OCI-LY1 (cell line): ENCODE data around the gene GNG7.

Source experiments
- H2AFZ ChIP-seq: fragments of 200-600 bp; sonication (generic), shearing (Covaris generic); 2 replicates; pipeline ENCODE4 v1.6.0; 2014; ENCODE audit warnings: antibody characterized with exemption, mild to moderate bottlenecking, low read length
- H3F3A ChIP-seq: fragments of 200-600 bp; sonication (generic), shearing (Covaris generic); 2 replicates; pipeline ENCODE4 v1.6.0; 2014; ENCODE audit warnings: mild to moderate bottlenecking, antibody characterized with exemption, low read length, moderate library complexity; ENCODE audit not compliant: insufficient read depth
- H3K27ac ChIP-seq: fragments of 200-600 bp; sonication (generic); 2 replicates; pipeline ENCODE4 v1.5.1; 2014; ENCODE audit warnings: low read length, mixed run types, mild to moderate bottlenecking, low read depth; ENCODE audit not compliant: poor library complexity, severe bottlenecking
- H3K27me3 ChIP-seq: fragments of 200-600 bp; sonication (generic); 2 replicates; pipeline ENCODE4 v1.6.0; 2014; ENCODE audit warnings: antibody characterized with exemption, mild to moderate bottlenecking, low read length, moderate library complexity; ENCODE audit not compliant: insufficient read depth
- H3K36me3 ChIP-seq: fragments of 200-600 bp; sonication (generic); 2 replicates; pipeline ENCODE4 v1.6.1; 2014; ENCODE audit warnings: mild to moderate bottlenecking, antibody characterized with exemption, low read length, moderate library complexity, mixed read lengths; ENCODE audit not compliant: insufficient read depth
- H3K4me1 ChIP-seq: fragments of 200-600 bp; sonication (generic); 2 replicates; pipeline ENCODE4 v1.5.1; 2014; ENCODE audit warnings: mild to moderate bottlenecking, low read length, moderate library complexity; ENCODE audit not compliant: insufficient read depth, severe bottlenecking
- H3K4me2 ChIP-seq: fragments of 200-600 bp; sonication (generic), shearing (Covaris generic); 2 replicates; pipeline ENCODE4 v1.6.1; 2014; ENCODE audit warnings: low read length
- H3K4me3 ChIP-seq: fragments of 200-600 bp; sonication (generic); 2 replicates; pipeline ENCODE4 v1.5.1; 2014; ENCODE audit warnings: low read length, low read depth, mild to moderate bottlenecking, mixed read lengths; ENCODE audit not compliant: poor library complexity, severe bottlenecking
- H3K79me2 ChIP-seq: fragments of 200-600 bp; shearing (Covaris generic); 2 replicates; pipeline ENCODE4 v1.6.1; 2016; ENCODE audit warnings: mixed run types, low read length, mixed read lengths; ENCODE audit not compliant: insufficient read depth
- H3K9ac ChIP-seq: fragments of 200-600 bp; sonication (generic), shearing (Covaris generic); 2 replicates; pipeline ENCODE4 v1.6.1; 2014; ENCODE audit warnings: mild to moderate bottlenecking, low read length, mixed read lengths
- H3K9me2 ChIP-seq: fragments of 200-600 bp; sonication (generic), shearing (Covaris generic); 2 replicates; pipeline ENCODE4 v1.6.1; 2014; ENCODE audit warnings: low read depth, mild to moderate bottlenecking, low read length, mixed read lengths
- H3K9me3 ChIP-seq: fragments of 200-600 bp; shearing (Covaris generic); 2 replicates; pipeline ENCODE4 v1.6.1; 2014; ENCODE audit warnings: low read length, mixed read lengths
- H4K20me1 ChIP-seq: fragments of 200-600 bp; sonication (generic), shearing (Covaris generic); 2 replicates; pipeline ENCODE4 v1.6.0; 2016; ENCODE audit warnings: mild to moderate bottlenecking, low read length; ENCODE audit not compliant: insufficient read depth
- EZH2 ChIP-seq: fragments of 200-600 bp; sonication (generic), shearing (Covaris generic); IDR thresholded peaks from 2 replicates; pipeline ENCODE4 v1.8.0; 2017; ENCODE audit warnings: borderline replicate concordance, mixed run types, mild to moderate bottlenecking, antibody characterized with exemption, low read length, moderate library complexity, mixed read lengths
- TF ChIP-seq, protein P1 (sequence below): fragments of 200-600 bp; sonication (generic), shearing (Covaris generic); IDR thresholded peaks from 2 replicates; pipeline ENCODE4 v1.5.1; 2017; ENCODE audit warnings: mild to moderate bottlenecking, antibody characterized with exemption, low read length, moderate library complexity, mixed read lengths

Gene GNG7

DNA sequence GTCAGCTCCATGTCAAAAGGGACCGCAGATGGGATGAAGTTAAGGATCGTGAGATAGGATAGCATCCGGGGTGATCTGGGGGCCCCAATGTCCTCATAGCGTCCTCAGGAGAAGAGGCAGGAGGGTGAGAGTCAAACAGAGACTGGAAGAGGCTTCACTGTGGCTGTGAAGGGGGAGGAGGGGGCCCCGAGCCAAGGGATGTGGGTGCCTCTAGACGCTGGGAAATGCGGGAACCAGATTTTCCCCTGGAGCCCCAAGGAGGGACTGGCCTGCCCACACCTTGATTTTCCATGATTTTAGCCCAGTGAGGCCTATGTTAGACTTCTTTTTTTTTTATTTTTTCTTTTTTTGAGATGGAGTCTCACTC, 61.2 kb downstream of the GNG7 start:
- Histone ChIP-seq H3K27me3 (peaks cover 10% of the 10 kb centered on the region; the same call in 1 of the 2 replicates), H2AFZ (no peak overlapping the region), H3F3A (no peaks in the 10 kb centered on the region), H3K79me2 (no peaks in the 10 kb centered on the region), H3K36me3 (no peaks in the 10 kb centered on the region), H3K4me1 (peaks cover 12% of the 10 kb centered on the region), H3K4me2 (no peak overlapping the region), H3K9ac (no peak overlapping the region), H3K9me2 (no peaks in the 10 kb centered on the region), H3K27ac (no peak overlapping the region), H3K9me3 (no peaks in the 10 kb centered on the region), H3K4me3 (no peak overlapping the region), H4K20me1 (no peaks in the 10 kb centered on the region)
- TF ChIP-seq, protein P1, sequence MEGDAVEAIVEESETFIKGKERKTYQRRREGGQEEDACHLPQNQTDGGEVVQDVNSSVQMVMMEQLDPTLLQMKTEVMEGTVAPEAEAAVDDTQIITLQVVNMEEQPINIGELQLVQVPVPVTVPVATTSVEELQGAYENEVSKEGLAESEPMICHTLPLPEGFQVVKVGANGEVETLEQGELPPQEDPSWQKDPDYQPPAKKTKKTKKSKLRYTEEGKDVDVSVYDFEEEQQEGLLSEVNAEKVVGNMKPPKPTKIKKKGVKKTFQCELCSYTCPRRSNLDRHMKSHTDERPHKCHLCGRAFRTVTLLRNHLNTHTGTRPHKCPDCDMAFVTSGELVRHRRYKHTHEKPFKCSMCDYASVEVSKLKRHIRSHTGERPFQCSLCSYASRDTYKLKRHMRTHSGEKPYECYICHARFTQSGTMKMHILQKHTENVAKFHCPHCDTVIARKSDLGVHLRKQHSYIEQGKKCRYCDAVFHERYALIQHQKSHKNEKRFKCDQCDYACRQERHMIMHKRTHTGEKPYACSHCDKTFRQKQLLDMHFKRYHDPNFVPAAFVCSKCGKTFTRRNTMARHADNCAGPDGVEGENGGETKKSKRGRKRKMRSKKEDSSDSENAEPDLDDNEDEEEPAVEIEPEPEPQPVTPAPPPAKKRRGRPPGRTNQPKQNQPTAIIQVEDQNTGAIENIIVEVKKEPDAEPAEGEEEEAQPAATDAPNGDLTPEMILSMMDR: no peak
- TF ChIP-seq EZH2: no peak

DNA sequence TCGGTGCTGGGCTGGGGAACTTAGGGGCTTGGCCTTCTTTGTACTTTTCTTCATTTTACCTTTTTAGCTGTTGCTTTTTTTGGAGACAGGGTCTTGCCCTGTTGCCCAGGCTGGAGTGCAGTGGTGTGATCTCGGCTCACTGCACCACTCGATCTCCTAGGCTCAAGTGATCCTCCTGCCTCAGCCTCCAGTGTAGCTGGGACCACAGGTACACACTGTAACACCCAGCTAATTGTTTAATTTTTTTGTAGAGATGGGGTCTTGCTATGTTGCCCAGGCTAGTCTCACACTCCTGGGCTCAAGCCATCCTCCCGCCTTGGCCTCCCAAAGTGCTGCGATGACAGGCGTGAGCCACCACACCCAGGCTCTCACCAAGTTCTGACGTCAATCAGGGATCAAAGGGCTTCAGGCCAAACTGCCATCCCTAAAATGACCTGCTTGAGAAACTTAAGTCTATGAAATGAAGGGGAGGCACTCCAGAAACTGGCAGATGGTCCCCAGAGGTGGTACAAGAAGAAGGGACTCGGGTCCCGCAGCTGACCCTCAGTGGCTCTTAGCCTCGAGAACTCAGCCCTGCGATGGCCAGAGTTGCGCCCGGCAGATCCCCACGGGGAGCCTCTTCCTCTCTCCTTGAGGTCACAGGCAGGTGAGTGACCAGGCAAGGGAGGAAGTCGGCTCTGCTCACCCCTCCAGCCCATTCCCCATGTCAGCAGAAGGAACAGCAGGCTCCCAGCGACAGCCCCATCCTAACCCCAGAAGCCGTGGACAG, 61.7 kb downstream of the GNG7 start:
- peaks cover 6% of the 10 kb centered on the region; the same call in 1 of the 2 replicates for H3K27me3 ChIP-seq
- H3K4me3 ChIP-seq: no peak overlapping the region
- TF ChIP-seq EZH2: no peak
- TF ChIP-seq, protein P1: no peak
- H2AFZ ChIP-seq: no peak overlapping the region
- H4K20me1 ChIP-seq: no peaks in the 10 kb centered on the region
- H3F3A ChIP-seq: no peaks in the 10 kb centered on the region
- H3K9me2 ChIP-seq: no peaks in the 10 kb centered on the region
- no peak overlapping the region for H3K9ac ChIP-seq
- H3K36me3 ChIP-seq: no peaks in the 10 kb centered on the region
- peaks cover 10% of the 10 kb centered on the region for H3K4me1 ChIP-seq
- no peak overlapping the region for H3K27ac ChIP-seq
- no peaks in the 10 kb centered on the region for H3K9me3 ChIP-seq
- H3K4me2 ChIP-seq: no peak overlapping the region
- H3K79me2 ChIP-seq: no peaks in the 10 kb centered on the region

DNA sequence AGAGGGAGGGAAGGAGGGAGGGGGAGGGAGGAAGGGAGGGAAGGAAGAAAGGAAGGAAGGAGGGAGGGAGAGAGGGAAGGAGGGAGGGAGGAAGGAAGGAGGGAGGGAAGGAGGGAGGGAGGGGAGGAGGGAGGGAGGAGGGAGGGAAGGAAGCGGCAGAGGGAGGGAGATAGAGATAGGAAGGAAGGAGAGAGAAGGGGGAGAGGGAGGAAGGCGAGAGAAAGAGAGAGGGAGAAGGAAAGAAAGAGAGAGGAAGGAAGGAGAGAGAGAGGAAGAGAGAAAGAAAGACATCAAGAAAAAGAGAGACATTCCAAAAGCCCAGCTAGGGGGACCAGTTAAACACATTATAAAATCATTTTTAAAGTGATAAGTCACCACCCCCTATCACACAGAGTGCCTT, 62.5 kb downstream of the GNG7 start:
- no peak overlapping the region for H3K9ac ChIP-seq
- no peaks in the 10 kb centered on the region for H3K9me2 ChIP-seq
- no peak overlapping the region for H3K27ac ChIP-seq
- no peak overlapping the region for H2AFZ ChIP-seq
- no peaks in the 10 kb centered on the region for H3K79me2 ChIP-seq
- H3K27me3 ChIP-seq: peaks cover 3% of the 10 kb centered on the region; the same call in 1 of the 2 replicates
- peaks cover 8% of the 10 kb centered on the region for H3K4me1 ChIP-seq
- no peak overlapping the region for H3K4me2 ChIP-seq
- H4K20me1 ChIP-seq: no peaks in the 10 kb centered on the region
- TF ChIP-seq, protein P1: no peak
- TF ChIP-seq EZH2: no peak
- no peaks in the 10 kb centered on the region for H3K9me3 ChIP-seq
- no peak overlapping the region for H3K4me3 ChIP-seq
- no peaks in the 10 kb centered on the region for H3K36me3 ChIP-seq
- no peaks in the 10 kb centered on the region for H3F3A ChIP-seq
